Stimulated activated CD4-positive, alpha-beta T cell treated with anti-CD3 and anti-CD28 coated beads, Interleukin-2, amount 100 ng/mL, for 48 hours (primary cell): ENCODE measurements around the gene FCER2.
A peak's percentile ranks its signal among the peaks of the same experiment; 100 is the strongest.

ENCODE experiments used
- DNase-seq, 2 donors: peaks; one replicate each; pipeline ENCODE4 v3.0.0-alpha.2; 2020

Gene FCER2

GRCh38 chr19:7676376-7676775, 25.6 kb downstream of the FCER2 start:
- DNase-seq: no peak

GRCh38 chr19:7674010-7675005, 27.6 kb downstream of the FCER2 start:
- peak in 1 of 2 donors; percentile 25 for DNase-seq

- no peak for DNase-seq
These were observed 29.4 kb downstream of the FCER2 start for GRCh38 chr19:7672522-7672921.

- DNase-seq: no peak
These were observed 31.1 kb downstream of the FCER2 start for GRCh38 chr19:7670790-7671189.

- no peak for DNase-seq
These were observed 31.7 kb downstream of the FCER2 start for GRCh38 chr19:7670150-7670783.

- DNase-seq: no peak
These were observed 32.3 kb downstream of the FCER2 start for GRCh38 chr19:7669641-7670040.

GRCh38 chr19:7668842-7669241, 33.1 kb downstream of the FCER2 start, which contains the start of gene RETN:
RETN (plus strand) TSS chr19:7669049; CDS start chr19:7669327, 278 bp downstream.
- DNase-seq: no peak

GRCh38 chr19:7665076-7665475, 36.9 kb downstream of the FCER2 start:
- DNase-seq: no peak

- DNase-seq: no peak
These were observed 38.2 kb downstream of the FCER2 start for GRCh38 chr19:7663706-7664105.

GRCh38 chr19:7662657-7663056, 39.3 kb downstream of the FCER2 start:
- no peak for DNase-seq

- no peak for DNase-seq
These were observed 40.0 kb downstream of the FCER2 start for GRCh38 chr19:7661744-7662538.

GRCh38 chr19:7658219-7658686, 43.7 kb downstream of the FCER2 start:
- peak in 1 of 2 donors; percentile 33 for DNase-seq

- peak in 1 of 2 donors; percentile 27 for DNase-seq
These were observed 44.7 kb downstream of the FCER2 start for GRCh38 chr19:7657131-7657751.

GRCh38 chr19:7655581-7655980, 46.4 kb downstream of the FCER2 start:
- DNase-seq: no peak

GRCh38 chr19:7654401-7654800, 47.5 kb downstream of the FCER2 start:
- no peak for DNase-seq

GRCh38 chr19:7652061-7652641, 49.8 kb downstream of the FCER2 start:
- peak; percentile 89 to 92 for DNase-seq

GRCh38 chr19:7650148-7650547, 51.8 kb downstream of the FCER2 start:
- DNase-seq: no peak

- no peak for DNase-seq
These were observed 53.5 kb downstream of the FCER2 start for GRCh38 chr19:7648265-7649014.

GRCh38 chr19:7647156-7647555, 54.8 kb downstream of the FCER2 start:
- DNase-seq: no peak

GRCh38 chr19:7646426-7646700, 55.6 kb downstream of the FCER2 start:
- DNase-seq: no peak

- no peak for DNase-seq
These were observed 56.1 kb downstream of the FCER2 start for GRCh38 chr19:7645656-7646425.
